Measurements from ENCODE around the gene TMEM132C. TPM values are rescaled to one million over a fixed set of nuclear protein-coding genes. Genes with fewer than 3 reads are reported as not detected.

TMEM132C gene
- total RNA-seq, 2 donors from 2014 or later = 0.26 to 0.33 TPM

DNA sequence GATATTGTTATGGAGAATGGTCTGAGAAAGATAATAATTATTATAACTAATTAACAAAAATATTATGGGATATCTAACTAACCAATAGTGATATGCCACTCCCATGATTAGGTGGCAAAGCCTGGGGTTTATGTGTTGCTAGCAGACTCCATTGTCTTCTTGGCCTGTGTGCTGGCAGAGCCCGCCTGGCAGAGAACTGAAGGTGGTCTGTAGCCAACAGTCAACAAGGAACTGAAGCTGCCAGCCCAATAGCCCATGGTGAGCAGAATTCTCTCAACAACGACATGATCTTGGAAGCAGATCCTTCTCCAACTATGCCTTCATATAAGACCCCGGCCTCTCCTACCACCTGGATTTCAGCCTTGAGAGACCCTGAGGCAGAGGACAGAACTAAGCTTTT is 298.0 kb downstream of the TMEM132C start:
- Histone ChIP-seq H3K27me3 (ENCODE audit: control insufficient read depth, insufficient read depth, low read length, poor library complexity, severe bottlenecking) (peaks cover 9% of the 10 kb centered on the region), H3K36me3 (ENCODE audit: control insufficient read depth, insufficient read depth, low read length) (no peaks in the 10 kb centered on the region), H3K4me1 (ENCODE audit: control insufficient read depth, insufficient read depth, low read length) (no peaks in the 10 kb centered on the region), H3K4me3 (ENCODE audit: low read length) (no peak overlapping the region), H3K9me3 (ENCODE audit: control insufficient read depth, low read length) (no peaks in the 10 kb centered on the region), H3K27ac (ENCODE audit: low read depth, low read length) (no peak overlapping the region), H3K9ac (ENCODE audit: extremely low read depth, low read length, poor library complexity, severe bottlenecking) (no peak overlapping the region)
- Mint-ChIP-seq H3K36me3 (ENCODE audit: low read depth) (no peaks in the 10 kb centered on the region), H3K4me3 (no peak overlapping the region), H3K27ac (no peak overlapping the region), H3K27me3 (ENCODE audit: insufficient read depth) (peaks cover 31% of the 10 kb centered on the region), H3K9me3 (peaks cover 2% of the 10 kb centered on the region), H3K4me1 (no peaks in the 10 kb centered on the region)
- no peak for DNase-seq
- 91% methylated on average over 3 of the region's 3 CpGs; no CpG with 5 or more reads in 1 of the 2 experiments for WGBS, 2 experiments (ENCODE audit: insufficient coverage in 1 of 2, insufficient read length in 1 of 2)
- no peak for TF ChIP-seq CTCF (conservative IDR thresholded peaks at IDR 0.05)

GRCh38 chr12:128567730-128568129 is 300.8 kb downstream of the TMEM132C start:
- no peak for DNase-seq
- no peaks in the 10 kb centered on the region for H3K36me3 Mint-ChIP-seq (ENCODE audit: low read depth)
- Histone ChIP-seq H3K4me1 (ENCODE audit: control insufficient read depth, insufficient read depth, low read length) (no peaks in the 10 kb centered on the region), H3K27ac (ENCODE audit: low read depth, low read length) (no peak overlapping the region), H3K4me3 (ENCODE audit: low read length) (no peak overlapping the region), H3K36me3 (ENCODE audit: control insufficient read depth, insufficient read depth, low read length) (no peaks in the 10 kb centered on the region), H3K9me3 (ENCODE audit: control insufficient read depth, low read length) (peaks cover 9% of the 10 kb centered on the region), H3K27me3 (ENCODE audit: control insufficient read depth, insufficient read depth, low read length, poor library complexity, severe bottlenecking) (no peaks in the 10 kb centered on the region), H3K9ac (ENCODE audit: extremely low read depth, low read length, poor library complexity, severe bottlenecking) (no peak overlapping the region)
- no peak overlapping the region for H3K27ac Mint-ChIP-seq
- TF ChIP-seq CTCF (conservative IDR thresholded peaks at IDR 0.05) = no peak
- H3K4me1 Mint-ChIP-seq = no peaks in the 10 kb centered on the region
- no peak overlapping the region for H3K4me3 Mint-ChIP-seq
- WGBS, 2 experiments (ENCODE audit: insufficient coverage in 1 of 2, insufficient read length in 1 of 2) = 68 to 79% methylated on average over 7 of the region's 7 CpGs
- peaks cover 8% of the 10 kb centered on the region for H3K9me3 Mint-ChIP-seq
- H3K27me3 Mint-ChIP-seq (ENCODE audit: insufficient read depth) = peaks cover 10% of the 10 kb centered on the region

DNA sequence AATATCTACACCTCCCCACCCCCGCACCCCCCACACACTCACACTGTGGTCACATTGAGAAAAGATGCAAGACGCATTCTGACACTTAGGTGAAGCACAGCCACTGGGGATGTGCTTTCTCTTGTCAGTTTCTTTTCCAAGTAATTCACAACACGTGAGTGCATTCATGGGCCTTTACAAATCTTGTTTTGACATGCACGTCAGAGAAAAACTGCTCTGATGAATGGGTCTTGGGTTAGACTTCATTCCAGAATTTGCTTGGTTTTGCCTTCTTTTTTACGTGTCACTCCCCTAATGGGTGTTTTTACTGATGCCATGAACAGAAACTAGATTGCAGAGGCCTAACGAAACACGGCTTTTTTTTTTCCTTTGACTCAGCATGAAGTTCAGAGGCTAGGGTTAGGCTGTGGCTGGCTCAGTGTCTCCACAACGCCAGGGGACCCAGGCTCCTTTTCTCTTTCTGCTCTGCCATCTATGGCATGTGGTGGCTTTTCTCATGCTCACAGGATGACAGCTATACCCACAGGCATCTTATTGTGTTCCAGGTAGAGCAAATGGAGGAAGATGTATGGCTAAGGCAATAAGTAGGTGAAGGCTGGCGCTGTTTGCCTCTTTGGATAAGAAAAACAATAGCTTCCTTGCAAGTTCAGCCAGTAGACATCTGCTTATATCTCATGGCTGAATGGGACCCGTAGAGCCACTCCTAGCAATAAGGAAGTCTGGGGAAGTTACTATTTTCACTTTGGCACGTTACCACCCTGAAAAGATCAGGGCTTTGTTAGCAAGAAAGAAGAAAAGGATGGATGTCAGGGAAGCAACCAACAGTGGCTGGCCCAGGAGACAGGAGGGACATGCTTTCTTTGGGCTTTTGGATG is 303.5 kb downstream of the TMEM132C start:
- Mint-ChIP-seq H3K9me3 (peaks cover 8% of the 10 kb centered on the region), H3K36me3 (ENCODE audit: low read depth) (no peaks in the 10 kb centered on the region), H3K4me3 (no peak overlapping the region), H3K4me1 (no peaks in the 10 kb centered on the region), H3K27me3 (ENCODE audit: insufficient read depth) (no peaks in the 10 kb centered on the region), H3K27ac (no peak overlapping the region)
- no peaks in the 10 kb centered on the region for H3K27me3 ChIP-seq (ENCODE audit: control insufficient read depth, insufficient read depth, low read length, poor library complexity, severe bottlenecking)
- no peak overlapping the region for H3K9ac ChIP-seq (ENCODE audit: extremely low read depth, low read length, poor library complexity, severe bottlenecking)
- no peak for TF ChIP-seq CTCF (conservative IDR thresholded peaks at IDR 0.05)
- H3K4me1 ChIP-seq (ENCODE audit: control insufficient read depth, insufficient read depth, low read length) = no peaks in the 10 kb centered on the region
- no peak for DNase-seq
- H3K9me3 ChIP-seq (ENCODE audit: control insufficient read depth, low read length) = peaks cover 10% of the 10 kb centered on the region
- H3K27ac ChIP-seq (ENCODE audit: low read depth, low read length) = no peak overlapping the region
- H3K4me3 ChIP-seq (ENCODE audit: low read length) = no peak overlapping the region
- no peaks in the 10 kb centered on the region for H3K36me3 ChIP-seq (ENCODE audit: control insufficient read depth, insufficient read depth, low read length)
- 82 to 86% methylated on average over 6 to 11 of the region's 11 CpGs for WGBS, 2 experiments (ENCODE audit: insufficient coverage in 1 of 2, insufficient read length in 1 of 2)
